ENCODE results near the gene TRIM14. TPM values are rescaled to one million over a fixed set of nuclear protein-coding genes. Genes with fewer than 3 reads are reported as not detected.
A peak's percentile ranks its signal among the peaks of the same experiment; 100 is the strongest.

TRIM14 gene
- total and polyA plus RNA-seq, 2 of the 13 experiments (the other 11 are each of a cell fraction or from before 2014, with no cell fraction given), result 9.2 to 13.0 TPM

- no peak for TF ChIP-seq FLYWCH1 (CRISPR knock-in tag; IDR thresholded peaks at IDR 0.05)
- peak; percentile 35; the same call in 1 of the 2 replicates for TF ChIP-seq ETV5 (CRISPR knock-in tag; IDR thresholded peaks at IDR 0.05; ENCODE audit: borderline replicate concordance)
- TF ChIP-seq ZNF574 (CRISPR knock-in tag; IDR thresholded peaks at IDR 0.05), result peak; percentile 81
- no peak for TF ChIP-seq STAT5B (CRISPR knock-in tag; IDR thresholded peaks at IDR 0.05)
- peak; percentile 65; the same call in 1 of the 2 replicates for TF ChIP-seq TBX2 (CRISPR knock-in tag; IDR thresholded peaks at IDR 0.05; ENCODE audit: borderline replicate concordance)
- no peak for TF ChIP-seq ZNF639 (CRISPR knock-in tag; conservative IDR thresholded peaks at IDR 0.05)
- no peak for TF ChIP-seq ZNF720 (CRISPR knock-in tag; IDR thresholded peaks at IDR 0.05)
- peak; percentile 31; the same call in 1 of the 2 replicates for TF ChIP-seq REPIN1 (CRISPR knock-in tag; IDR thresholded peaks at IDR 0.05; ENCODE audit: borderline replicate concordance, low read depth)
- TF ChIP-seq RFXANK (CRISPR knock-in tag; IDR thresholded peaks at IDR 0.05), result no peak
- no peak for TF ChIP-seq ARHGAP35 (CRISPR knock-in tag; IDR thresholded peaks at IDR 0.05; ENCODE audit: borderline replicate concordance)
- no peak for TF ChIP-seq ZNF446 (CRISPR knock-in tag; IDR thresholded peaks at IDR 0.05)
- TF ChIP-seq ZNF557 (CRISPR knock-in tag; IDR thresholded peaks at IDR 0.05), result no peak
- no peak for TF ChIP-seq SP1 (IDR thresholded peaks at IDR 0.05)
- TF ChIP-seq SP1 (CRISPR knock-in tag; IDR thresholded peaks at IDR 0.05), result peak; percentile 41; the same call in 1 of the 2 replicates
- TF ChIP-seq NFIB (CRISPR knock-in tag; IDR thresholded peaks at IDR 0.05; ENCODE audit: borderline replicate concordance), result no peak
- TF ChIP-seq ZNF234 (CRISPR knock-in tag; conservative IDR thresholded peaks at IDR 0.05), result no peak; the same call in 1 of the 2 replicates
- no peak for TF ChIP-seq ZKSCAN8 (CRISPR knock-in tag; IDR thresholded peaks at IDR 0.05; ENCODE audit: borderline replicate concordance)
- TF ChIP-seq ZNF224 (CRISPR knock-in tag; IDR thresholded peaks at IDR 0.05), result no peak
- TF ChIP-seq SMARCE1 (IDR thresholded peaks at IDR 0.05; ENCODE audit: borderline replicate concordance), result no peak
- TF ChIP-seq MAFG (CRISPR knock-in tag; IDR thresholded peaks at IDR 0.05), result no peak
- no peak for TF ChIP-seq HNF1A (IDR thresholded peaks at IDR 0.05; ENCODE audit: low read depth)
- peak; percentile 64; the same call in 1 of the 2 replicates for TF ChIP-seq HNF1A (CRISPR knock-in tag; IDR thresholded peaks at IDR 0.05; ENCODE audit: borderline replicate concordance)
- TF ChIP-seq ZNF598 (CRISPR knock-in tag; IDR thresholded peaks at IDR 0.05; ENCODE audit: borderline replicate concordance), result 0 out of 2 replicates have a peak, but pooled peaks have one; percentile 56
Measured at GRCh38 chr9:98056269-98057137, 62.5 kb downstream of the TRIM14 start, which contains the start of gene NANS (continued).

Measured in HepG2 (cell line).